Embryonic facial prominence (tissue), 1 donor: Measurements from ENCODE around the gene KCNAB2.
"Not testable (repeated sequence)": the region's sequence is repeated elsewhere in the genome, so short reads cannot be mapped to it uniquely, and the experiment has no call there.

Experiments used
- DNase-seq: peaks from one replicate; pipeline ENCODE4 v3.0.0-alpha.2; 2016; ENCODE audit errors: extremely low spot score

Gene KCNAB2

GRCh38 chr1:6010554-6010953 lies 35.1 kb upstream of the KCNAB2 start:
- DNase-seq = no peak

GRCh38 chr1:6011161-6011945 lies 34.3 kb upstream of the KCNAB2 start:
- no peak for DNase-seq

DNA sequence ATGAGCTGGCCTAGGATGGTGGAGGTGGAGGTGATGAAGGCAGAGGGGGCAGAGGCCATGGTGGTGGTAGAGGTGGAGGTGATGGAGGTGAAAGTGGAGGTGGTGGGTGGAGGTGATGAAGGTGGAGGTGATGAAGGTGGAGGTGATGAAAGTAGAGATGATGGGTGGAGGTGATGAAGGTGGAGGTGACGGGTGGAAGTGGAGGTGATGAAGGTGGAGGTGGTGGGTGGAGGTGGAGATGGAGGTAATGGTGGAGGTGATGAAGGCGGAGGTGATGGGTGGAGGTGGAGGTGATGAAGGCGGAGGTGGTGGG lies 33.8 kb upstream of the KCNAB2 start:
- no peak for DNase-seq

GRCh38 chr1:6012529-6013318 lies 33.0 kb upstream of the KCNAB2 start:
- DNase-seq = no peak

GRCh38 chr1:6013491-6013890 lies 32.2 kb upstream of the KCNAB2 start:
- no peak for DNase-seq

- no peak for DNase-seq
These were observed 31.3 kb upstream of the KCNAB2 start for GRCh38 chr1:6014130-6014999.

DNA sequence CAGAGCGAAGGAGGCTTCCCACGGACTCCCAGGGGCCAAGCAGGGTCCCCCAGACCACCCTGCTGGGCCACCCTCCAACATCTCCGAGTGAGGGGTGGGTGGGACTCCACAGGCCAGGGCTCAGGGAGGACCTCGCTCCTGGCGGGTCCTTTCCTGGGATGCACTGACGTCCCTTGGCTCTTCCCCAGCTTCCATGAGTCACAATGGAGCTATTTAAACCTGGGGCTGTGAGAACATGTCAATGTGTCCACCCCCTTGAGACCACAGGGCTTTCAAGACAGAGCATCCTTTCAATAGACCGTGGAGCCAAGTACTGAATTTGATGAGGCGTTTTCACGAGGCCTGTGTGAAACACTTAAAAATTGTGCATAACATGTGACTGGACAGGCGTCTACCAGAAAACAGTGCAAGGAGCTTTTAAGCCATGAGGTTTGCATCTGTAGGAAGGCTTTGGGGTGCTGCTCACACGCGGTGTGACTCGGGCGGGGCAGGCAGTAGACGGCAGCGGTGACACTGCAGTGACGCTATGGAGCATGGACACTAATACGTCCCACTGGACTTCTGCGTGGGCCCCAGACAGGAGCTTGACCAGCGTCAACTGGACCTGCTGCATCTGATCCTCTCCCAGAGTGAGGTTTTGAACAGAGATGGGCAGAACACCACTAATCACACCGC lies 29.4 kb upstream of the KCNAB2 start:
- DNase-seq = no peak

- not testable (repeated sequence) for DNase-seq
These were observed 28.0 kb upstream of the KCNAB2 start for GRCh38 chr1:6017654-6018053.

DNA sequence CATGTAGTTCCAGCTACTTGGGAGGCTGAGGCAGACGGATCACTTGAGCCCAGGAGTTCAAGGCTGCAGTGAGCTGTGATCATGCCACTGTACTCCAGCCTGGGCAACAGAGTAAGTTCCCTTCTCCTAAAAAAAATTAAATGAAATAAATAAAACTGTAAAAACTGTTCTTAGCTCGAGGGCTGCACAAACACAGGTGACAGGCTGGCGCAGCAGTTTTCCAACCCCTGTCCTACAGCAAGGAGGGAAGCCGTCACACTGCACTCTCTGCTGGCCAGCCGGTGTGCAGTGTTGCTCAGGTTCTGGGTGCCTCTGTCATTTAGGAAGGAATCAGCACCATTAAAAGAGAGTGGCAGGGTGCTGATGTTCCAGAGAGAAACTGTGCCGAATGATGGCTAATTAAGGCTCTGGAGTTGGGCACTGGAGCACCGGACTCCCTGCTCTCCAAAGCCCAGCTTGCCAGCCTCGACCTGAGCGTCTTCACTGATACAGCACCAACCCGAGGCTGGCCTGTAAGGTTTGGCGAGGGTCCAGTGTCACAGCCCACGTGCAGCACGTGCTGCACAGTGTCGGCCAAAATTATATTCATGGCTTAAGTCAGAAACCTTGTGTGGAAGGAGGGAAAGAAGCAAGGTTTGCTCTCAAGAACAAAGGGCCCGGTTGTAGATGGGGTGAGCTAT lies 26.4 kb upstream of the KCNAB2 start:
- no peak for DNase-seq

DNA sequence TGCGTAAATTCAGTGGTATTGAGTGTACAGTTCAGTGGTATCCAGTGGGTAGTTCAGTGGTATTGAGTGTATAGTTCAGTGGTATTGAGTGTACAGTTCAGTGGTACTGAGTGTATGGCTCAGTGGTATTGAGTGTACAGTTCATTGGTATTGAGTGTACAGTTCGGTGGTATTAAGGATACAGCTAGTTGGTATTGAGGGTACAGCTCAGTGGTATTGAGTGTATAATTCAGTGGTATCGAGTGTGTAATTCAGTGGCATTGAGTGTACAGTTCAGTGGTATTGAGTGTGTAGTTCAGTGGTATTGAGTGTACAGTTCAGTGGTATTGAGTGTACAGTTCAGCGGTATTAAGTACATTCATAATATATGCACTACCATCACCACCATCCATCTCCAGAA lies 23.5 kb upstream of the KCNAB2 start:
- no peak for DNase-seq

GRCh38 chr1:6023346-6023745 lies 22.3 kb upstream of the KCNAB2 start:
- DNase-seq = no peak

- DNase-seq = no peak
These were observed 21.3 kb upstream of the KCNAB2 start for GRCh38 chr1:6024376-6024775.

GRCh38 chr1:6025269-6026094 lies 20.2 kb upstream of the KCNAB2 start:
- DNase-seq = no peak

GRCh38 chr1:6026095-6026809 lies 19.4 kb upstream of the KCNAB2 start:
- DNase-seq = no peak

DNA sequence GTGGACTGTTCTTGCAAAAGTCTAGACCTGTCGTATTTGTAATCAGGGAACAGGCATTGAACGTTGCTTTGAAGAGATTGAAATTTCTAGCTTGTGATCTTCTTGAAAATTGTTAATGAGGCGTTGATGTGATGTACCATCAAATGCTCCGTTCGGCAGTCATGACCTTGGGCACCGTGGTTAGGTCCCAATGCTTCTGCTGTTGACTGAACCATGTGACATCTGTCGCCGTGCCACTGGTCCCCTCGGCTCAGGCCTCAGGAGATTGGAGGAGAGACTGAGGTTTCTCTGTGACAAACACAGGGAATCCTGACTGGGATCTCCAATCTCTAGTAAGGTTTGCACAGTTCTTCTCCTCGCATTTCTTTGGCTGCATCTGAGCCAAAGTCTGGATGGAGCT lies 18.1 kb upstream of the KCNAB2 start:
- no peak for DNase-seq

GRCh38 chr1:6028042-6028850 lies 17.4 kb upstream of the KCNAB2 start:
- no peak for DNase-seq

DNA sequence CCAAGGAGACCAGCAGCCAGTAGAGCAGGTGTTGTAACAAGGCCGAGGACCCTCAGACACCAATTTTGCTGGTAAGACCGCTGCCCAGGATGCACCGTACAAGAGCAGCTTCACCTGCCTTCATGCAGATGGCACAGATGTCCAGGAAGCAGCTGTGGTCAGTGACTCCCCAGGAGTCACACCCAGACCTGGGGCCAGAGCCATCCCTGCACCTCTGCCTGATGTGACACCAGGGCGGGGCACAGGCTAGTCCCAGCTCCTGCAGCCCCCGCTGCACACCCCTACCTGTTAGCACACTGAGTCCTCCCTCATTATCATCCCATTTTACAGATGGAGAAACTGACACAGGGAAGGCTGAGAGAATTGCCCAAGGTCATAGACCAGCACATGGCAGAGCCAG lies 16.3 kb upstream of the KCNAB2 start:
- no peak for DNase-seq

DNA sequence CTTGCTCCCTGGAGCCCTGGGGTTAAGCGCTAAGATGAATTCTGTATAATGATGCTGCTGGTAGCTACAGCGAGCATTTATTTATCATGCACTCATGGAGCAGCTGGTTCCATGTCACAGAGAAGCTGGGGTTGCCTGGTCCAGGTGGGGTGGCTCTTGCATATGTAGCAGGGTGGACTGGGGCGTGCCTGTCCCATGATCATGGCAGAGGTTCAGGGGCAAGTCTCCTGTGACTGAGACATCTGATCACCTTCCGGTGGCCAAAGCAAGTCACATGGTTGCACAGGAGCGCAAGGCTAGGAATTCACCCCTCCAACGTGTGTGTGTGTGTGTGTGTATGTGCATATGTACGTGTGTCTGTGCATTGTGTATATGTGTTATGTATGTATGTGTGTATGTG lies 15.6 kb upstream of the KCNAB2 start:
- no peak for DNase-seq
